Gastrocnemius medialis (tissue), 4 donors: ENCODE data around the gene ARMC2. TPM values are rescaled to one million over a fixed set of nuclear protein-coding genes. Genes with fewer than 3 reads are reported as not detected.
A peak's percentile ranks its signal among the peaks of the same experiment; 100 is the strongest.

ENCODE experiments used
- ATAC-seq, 2 donors: fragments of 150-250 bp; one replicate each; pipeline ENCODE4 v1.9.1; 2016
- DNase-seq, 2 donors: peaks; one replicate each; pipeline ENCODE4 v3.0.0-alpha.2; 2019
- H3K27ac ChIP-seq, 4 donors: fragments of 200-600 bp; sonication (generic); 1 replicate in 1 of 4; 2 replicates in 3 of 4; pipeline ENCODE4 v1.5.1; 2016 to 2018; ENCODE audit warnings: mild to moderate bottlenecking in 2 of 4, moderate library complexity in 1 of 4
- H3K27me3 ChIP-seq, 3 donors: fragments of 200-600 bp; sonication (generic) in 2 of 3; 1 replicate in 1 of 3; 2 replicates in 2 of 3; pipeline versions ENCODE4 v1.5.1 to v1.6.0; 2016 to 2019; ENCODE audit warnings: mild to moderate bottlenecking in 1 of 3, moderate library complexity in 1 of 3
- H3K36me3 ChIP-seq, 2 donors: fragments of 200-600 bp; sonication (generic) in 1 of 2; one replicate each; pipeline ENCODE4 v1.5.1; 2017 to 2018
- H3K4me1 ChIP-seq, 2 donors: fragments of 200-600 bp; sonication (generic) in 1 of 2; one replicate each; pipeline ENCODE4 v1.5.1; 2016 to 2017; ENCODE audit warnings: mild to moderate bottlenecking in 2 of 2
- H3K4me3 ChIP-seq, 4 donors: fragments of 200-600 bp; sonication (generic) in 3 of 4; 1 replicate in 1 of 4; 2 replicates in 3 of 4; pipeline ENCODE4 v1.5.1; 2016 to 2019; ENCODE audit warnings: mild to moderate bottlenecking in 2 of 4
- H3K9me3 ChIP-seq, 3 donors: fragments of 200-600 bp; sonication (generic) in 2 of 3; 1 replicate in 1 of 3; 2 replicates in 2 of 3; pipeline ENCODE4 v1.5.1; 2016 to 2019
- POLR2A ChIP-seq, 2 donors: fragments of 450-650 bp; IDR thresholded peaks; one replicate each; pipeline ENCODE4 v1.6.1; 2017; ENCODE audit warnings: antibody characterized with exemption in 2 of 2, mild to moderate bottlenecking in 2 of 2, moderate library complexity in 2 of 2
- in situ Hi-C, 4 donors: fragments of 200-750 bp; cut with MboI; loops; one replicate each; pipeline versions ENCODE4 v1.15.0 to v1.8.0; 2017; ENCODE audit warnings: low sequenced_read_pairs in 4 of 4
- intact Hi-C: fragments of 100-400 bp; cut with DNase I; formaldehyde crosslinking; loops from one replicate; pipeline ENCODE4 v1.15.1; 2023; ENCODE audit warnings: low total_unique reads
- total RNA-seq, 4 donors: library from RNA; depleted of rRNA; stranded (reverse); fragments of >200 nt; gene quantifications; one replicate each; pipeline versions ENCODE4 v1.1.0 to v1.2.3, GENCODE V29; 2016
- TF ChIP-seq, protein P1 (sequence below), 5 experiments: fragments of 450-650 bp in 3 of 5; fragments of 200-600 bp in 2 of 5; sonication (generic) in 2 of 5; IDR thresholded peaks in 4 of 5; conservative IDR thresholded peaks in 1 of 5; 1 replicate in 4 of 5; 2 replicates in 1 of 5; pipeline ENCODE4 v1.5.1; 2016 to 2019; ENCODE audit warnings: antibody characterized with exemption in 5 of 5, mild to moderate bottlenecking in 3 of 5, moderate library complexity in 3 of 5

Gene ARMC2
- total RNA-seq, 4 donors from 2014 or later = 0.20 to 1.8 (median 0.56) TPM

DNA sequence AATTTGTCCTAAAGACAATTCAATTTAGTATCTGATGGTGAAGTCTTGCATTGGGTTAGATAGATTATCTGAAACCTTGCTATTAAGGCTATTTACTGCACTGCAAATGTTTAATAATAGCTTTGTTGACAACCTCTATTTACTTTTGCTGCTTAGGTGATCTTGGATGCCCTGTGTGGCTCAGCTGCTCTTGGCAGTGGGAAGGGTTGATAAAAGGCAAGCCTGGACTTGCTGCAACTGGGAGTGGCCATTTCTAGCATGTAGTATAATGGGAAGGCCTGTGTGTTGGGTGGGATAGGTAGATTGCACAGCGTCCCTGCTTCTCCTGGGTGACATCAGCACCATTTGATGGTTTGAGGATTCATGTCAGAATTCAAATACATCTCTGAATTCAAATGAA is 49.1 kb downstream of the ARMC2 start:
- Histone ChIP-seq H3K27me3 (no peaks in the 10 kb centered on the region), H3K4me1 (peaks cover 31 to 37% of the 10 kb centered on the region in 2 donors), H3K4me3 (no peak overlapping the region), H3K27ac (peak overlapping the region; percentile 50 to 75 (median 62)), H3K36me3 (no peaks in the 10 kb centered on the region), H3K9me3 (no peaks in the 10 kb centered on the region)
- ATAC-seq (peak; percentile 77 to 89), DNase-seq (peak; percentile 48 to 72)
- in situ Hi-C loops (loop anchor here in 2 of 4 donors (10.0 kb wide), 2 partner anchors 53 to 353 kb away; partner anchors contain the start of gene ARMC2 (in 1 of the 2)), intact Hi-C loops (loop anchor here (5.0 kb wide), 1 partner anchor 115 kb away; no protein-coding TSS in a partner anchor)
- TF ChIP-seq POLR2A (IDR thresholded peaks at IDR 0.05) = no peak
- TF ChIP-seq, protein P1, sequence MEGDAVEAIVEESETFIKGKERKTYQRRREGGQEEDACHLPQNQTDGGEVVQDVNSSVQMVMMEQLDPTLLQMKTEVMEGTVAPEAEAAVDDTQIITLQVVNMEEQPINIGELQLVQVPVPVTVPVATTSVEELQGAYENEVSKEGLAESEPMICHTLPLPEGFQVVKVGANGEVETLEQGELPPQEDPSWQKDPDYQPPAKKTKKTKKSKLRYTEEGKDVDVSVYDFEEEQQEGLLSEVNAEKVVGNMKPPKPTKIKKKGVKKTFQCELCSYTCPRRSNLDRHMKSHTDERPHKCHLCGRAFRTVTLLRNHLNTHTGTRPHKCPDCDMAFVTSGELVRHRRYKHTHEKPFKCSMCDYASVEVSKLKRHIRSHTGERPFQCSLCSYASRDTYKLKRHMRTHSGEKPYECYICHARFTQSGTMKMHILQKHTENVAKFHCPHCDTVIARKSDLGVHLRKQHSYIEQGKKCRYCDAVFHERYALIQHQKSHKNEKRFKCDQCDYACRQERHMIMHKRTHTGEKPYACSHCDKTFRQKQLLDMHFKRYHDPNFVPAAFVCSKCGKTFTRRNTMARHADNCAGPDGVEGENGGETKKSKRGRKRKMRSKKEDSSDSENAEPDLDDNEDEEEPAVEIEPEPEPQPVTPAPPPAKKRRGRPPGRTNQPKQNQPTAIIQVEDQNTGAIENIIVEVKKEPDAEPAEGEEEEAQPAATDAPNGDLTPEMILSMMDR (IDR thresholded peaks at IDR 0.05 in 4 of 5, conservative IDR thresholded peaks at IDR 0.05 in 1 of 5) = no peak

DNA sequence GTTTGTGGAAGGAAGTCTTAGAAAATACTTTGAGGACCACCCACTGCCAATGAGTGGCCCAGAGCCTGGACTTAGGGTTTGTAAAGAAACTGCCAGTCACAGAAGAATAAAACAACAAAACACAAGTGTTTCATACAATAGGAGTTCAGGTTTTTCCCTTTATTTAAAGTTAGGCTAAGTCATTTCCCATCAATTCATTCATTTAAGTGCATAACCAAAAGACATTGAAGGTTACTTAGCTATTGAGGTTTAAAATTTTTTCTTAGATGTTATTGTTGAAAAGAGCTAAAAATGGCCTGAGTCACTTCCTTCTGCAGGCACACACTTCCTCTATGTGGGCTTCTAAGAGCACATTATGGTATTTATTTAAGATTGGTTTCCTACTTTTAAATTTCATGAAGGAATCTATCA is 54.2 kb downstream of the ARMC2 start:
- DNase-seq (no peak), ATAC-seq (no peak)
- TF ChIP-seq, protein P1 (IDR thresholded peaks at IDR 0.05 in 4 of 5, conservative IDR thresholded peaks at IDR 0.05 in 1 of 5) = no peak
- no peak for TF ChIP-seq POLR2A (IDR thresholded peaks at IDR 0.05)
- Histone ChIP-seq H3K27ac (peak overlapping the region in 1 of 4 donors; percentile 30), H3K4me1 (peaks cover 13 to 16% of the 10 kb centered on the region in 2 donors), H3K36me3 (no peaks in the 10 kb centered on the region), H3K9me3 (no peaks in the 10 kb centered on the region), H3K27me3 (no peaks in the 10 kb centered on the region), H3K4me3 (no peak overlapping the region)
- intact Hi-C loops = no loop called here
- in situ Hi-C loops = loop anchor here in 1 of 4 donors (10.0 kb wide), 1 partner anchor 162 kb away; no protein-coding TSS in a partner anchor

DNA sequence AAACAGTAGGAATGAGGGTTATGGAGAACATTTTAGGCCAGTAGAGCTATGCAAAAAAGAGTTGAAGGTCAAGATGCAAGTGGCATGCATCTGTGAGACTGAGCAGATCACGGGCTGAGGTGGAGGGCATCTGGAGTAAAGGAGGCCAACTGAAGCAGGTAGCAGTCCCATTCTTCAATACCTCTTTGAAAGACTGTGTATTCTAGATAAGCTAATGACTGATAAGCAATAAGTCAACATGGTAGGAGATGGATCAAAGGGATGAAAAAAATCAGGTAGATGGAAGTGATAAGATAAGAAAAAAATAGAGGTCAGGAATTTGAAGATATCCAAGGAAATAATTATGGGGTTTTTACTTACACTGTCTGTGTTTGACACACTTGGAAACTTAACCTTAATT is 55.6 kb downstream of the ARMC2 start:
- H3K27ac ChIP-seq = no peak overlapping the region
- intact Hi-C loops (no loop called here), in situ Hi-C loops (loop anchor here in 1 of 4 donors (10.0 kb wide), 1 partner anchor 161 kb away; no protein-coding TSS in a partner anchor)
- ATAC-seq (no peak), DNase-seq (no peak)
- no peaks in the 10 kb centered on the region for H3K9me3 ChIP-seq
- H3K36me3 ChIP-seq = no peaks in the 10 kb centered on the region
- no peaks in the 10 kb centered on the region for H3K27me3 ChIP-seq
- no peak for TF ChIP-seq POLR2A (IDR thresholded peaks at IDR 0.05)
- TF ChIP-seq, protein P1 (IDR thresholded peaks at IDR 0.05 in 4 of 5, conservative IDR thresholded peaks at IDR 0.05 in 1 of 5) = no peak
- no peak overlapping the region for H3K4me3 ChIP-seq
- H3K4me1 ChIP-seq = peaks cover 0 to 2% of the 10 kb centered on the region in 2 donors

DNA sequence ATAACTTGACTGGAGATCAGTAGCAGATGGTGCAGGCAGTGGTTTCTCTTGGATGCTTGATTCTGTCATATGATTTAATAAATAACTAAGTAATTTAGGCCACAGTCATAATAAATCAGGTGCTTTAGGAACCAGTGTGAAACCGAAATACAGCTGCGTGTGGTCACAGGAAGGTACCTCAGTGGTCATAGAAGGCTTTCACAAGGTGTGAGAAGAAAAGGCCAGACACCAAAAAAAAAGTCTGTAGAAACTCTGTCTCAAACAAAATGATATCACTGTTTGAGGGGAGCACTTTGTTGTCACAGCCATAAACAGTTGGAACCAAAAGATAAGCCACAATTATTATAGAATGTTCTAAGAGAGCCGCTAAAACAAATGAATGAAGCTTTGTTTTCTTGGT is 56.5 kb downstream of the ARMC2 start:
- Histone ChIP-seq H3K4me1 (no peaks in the 10 kb centered on the region), H3K36me3 (no peaks in the 10 kb centered on the region), H3K9me3 (no peaks in the 10 kb centered on the region), H3K27ac (no peak overlapping the region), H3K4me3 (no peak overlapping the region), H3K27me3 (no peaks in the 10 kb centered on the region)
- ATAC-seq = no peak
- intact Hi-C loops = no loop called here
- no peak for DNase-seq
- TF ChIP-seq, protein P1 (IDR thresholded peaks at IDR 0.05 in 4 of 5, conservative IDR thresholded peaks at IDR 0.05 in 1 of 5) = no peak
- TF ChIP-seq POLR2A (IDR thresholded peaks at IDR 0.05) = no peak
- in situ Hi-C loops = loop anchor here in 1 of 4 donors (10.0 kb wide), 1 partner anchor 160 kb away; no protein-coding TSS in a partner anchor
